Stimulated activated CD4-positive, alpha-beta T cell treated with anti-CD3 and anti-CD28 coated beads, Interleukin-2, amount 100 ng/mL, for 48 hours (primary cell): Measurements from ENCODE around the gene GIMAP4.
"Not testable (repeated sequence)": the region's sequence is repeated elsewhere in the genome, so short reads cannot be mapped to it uniquely, and the experiment has no call there.

Experiments used
- DNase-seq, 2 donors: peaks; one replicate each; pipeline ENCODE4 v3.0.0-alpha.2; 2020

Gene GIMAP4

DNA sequence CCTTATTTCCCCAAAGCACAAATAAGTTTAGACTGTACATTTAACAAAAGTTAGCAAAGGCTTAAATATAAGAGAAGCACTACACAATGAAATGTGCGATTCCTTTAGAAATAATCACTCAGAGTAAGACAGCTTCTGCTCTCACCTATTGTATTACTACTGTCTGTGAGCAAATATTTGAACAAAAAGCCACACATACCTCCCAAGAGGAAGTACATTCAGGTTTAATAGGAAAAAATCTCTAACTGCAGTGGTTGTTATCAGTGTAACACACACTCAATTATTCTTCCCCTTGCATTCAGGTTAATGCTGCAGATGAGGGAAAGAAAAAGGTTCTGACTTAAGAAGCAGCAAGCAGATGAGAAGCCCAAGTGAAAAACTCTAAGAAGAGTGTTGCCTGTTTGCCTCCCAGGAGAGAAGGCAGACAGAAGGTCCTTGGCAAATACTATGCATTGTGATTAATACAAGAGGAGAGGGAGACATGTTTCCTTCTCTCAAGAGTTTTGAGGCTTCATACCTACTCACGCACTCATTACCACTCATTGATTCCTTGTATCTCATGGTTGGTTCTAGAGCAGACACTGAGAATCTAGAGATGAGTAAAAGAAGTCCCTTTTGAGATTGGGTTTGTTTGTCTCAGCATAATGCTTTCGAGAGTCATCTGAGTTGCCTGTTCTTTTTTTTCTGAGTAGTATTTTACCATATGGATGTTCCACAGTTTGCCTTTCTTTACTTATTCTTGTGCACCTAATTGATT lies 13.6 kb downstream of the GIMAP4 start:
- DNase-seq: no peak

DNA sequence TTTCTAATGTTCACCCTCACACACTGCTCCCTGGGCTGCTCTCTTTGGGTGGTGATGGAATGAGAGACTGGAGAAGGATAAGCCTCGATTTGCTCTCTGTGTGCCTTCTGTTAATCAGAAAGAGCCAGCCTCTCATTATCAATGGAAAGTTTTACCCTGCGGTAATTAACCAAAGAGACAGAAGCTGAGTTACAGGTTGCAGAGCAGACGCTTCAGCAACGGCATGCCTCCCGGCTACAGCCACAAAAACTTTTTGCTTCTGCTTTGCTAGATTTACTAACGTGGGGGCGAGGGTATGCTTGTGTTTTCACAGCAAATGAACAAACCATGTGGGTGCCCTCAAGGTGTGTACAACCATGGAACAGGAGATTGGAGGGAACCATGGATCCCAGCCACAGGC lies 18.0 kb downstream of the GIMAP4 start:
- no peak for DNase-seq

DNA sequence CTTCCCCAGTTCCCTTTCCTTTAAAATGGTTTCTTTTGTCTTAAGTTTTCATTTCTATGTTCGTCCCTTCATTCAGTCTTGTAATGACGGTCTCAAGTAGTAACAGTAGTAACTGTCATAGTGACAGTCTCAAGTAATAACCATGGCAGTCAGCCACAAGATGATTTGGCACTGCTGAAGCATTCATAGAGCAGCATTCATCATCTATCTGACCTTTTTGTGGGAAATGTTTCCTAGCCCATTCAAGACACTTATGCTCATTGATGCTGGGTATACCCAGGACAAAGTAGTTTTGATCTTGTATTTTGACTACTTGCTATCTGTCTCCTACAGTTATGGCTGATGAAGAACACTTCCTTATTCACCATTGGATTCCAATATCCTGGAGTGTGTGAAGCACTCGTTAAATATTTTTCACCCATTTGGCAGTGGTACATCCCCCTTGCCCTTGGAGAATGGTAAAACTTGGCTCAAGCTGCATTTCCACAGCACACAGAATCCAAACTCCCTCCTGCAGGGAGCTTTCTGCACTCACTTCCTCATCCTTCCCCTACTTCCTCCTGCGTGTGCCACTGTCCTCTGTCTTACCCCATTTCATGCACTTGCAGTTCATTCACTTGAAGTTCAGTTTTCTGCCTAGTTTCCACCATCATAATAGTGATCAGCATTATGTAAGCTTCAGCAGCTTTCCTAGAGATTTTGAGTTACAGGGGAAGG lies 19.0 kb downstream of the GIMAP4 start:
- no peak for DNase-seq

DNA sequence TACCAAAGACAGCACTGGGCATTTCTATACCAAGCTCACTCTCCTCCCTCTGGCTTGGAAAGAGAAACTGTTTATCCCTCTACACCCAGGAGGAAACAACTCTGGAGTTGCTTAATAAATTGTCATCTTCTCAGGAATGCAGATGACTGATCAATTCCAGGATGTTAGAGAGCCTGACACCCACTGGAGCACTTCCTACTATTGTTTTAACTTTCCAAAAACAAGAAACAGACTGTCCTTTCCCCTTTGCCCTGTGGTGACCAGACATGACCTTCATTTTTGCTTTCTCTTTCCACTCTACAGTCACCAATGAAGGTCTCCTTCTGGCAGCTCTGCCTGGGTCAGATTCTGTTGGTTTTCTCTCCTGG lies 19.6 kb downstream of the GIMAP4 start:
- no peak for DNase-seq

DNA sequence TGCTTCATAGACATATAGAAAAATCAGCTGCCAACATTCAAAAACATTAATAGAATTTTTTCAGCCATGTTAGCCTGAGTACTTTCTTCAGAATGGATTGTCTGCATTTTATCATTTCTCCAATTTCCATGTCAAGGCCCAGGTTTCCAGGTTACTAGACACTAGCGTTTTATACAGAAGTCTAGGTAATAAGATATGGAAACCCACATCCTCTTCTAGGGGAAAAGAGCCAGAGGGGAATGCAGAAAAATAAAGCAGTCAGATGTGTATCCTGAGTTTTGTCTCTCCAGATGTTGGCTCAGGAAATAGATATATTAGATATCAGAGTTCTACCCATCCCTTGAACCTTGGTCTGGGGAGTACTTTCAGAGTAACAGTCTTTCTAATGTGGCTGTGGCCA lies 20.4 kb downstream of the GIMAP4 start:
- no peak for DNase-seq

DNA sequence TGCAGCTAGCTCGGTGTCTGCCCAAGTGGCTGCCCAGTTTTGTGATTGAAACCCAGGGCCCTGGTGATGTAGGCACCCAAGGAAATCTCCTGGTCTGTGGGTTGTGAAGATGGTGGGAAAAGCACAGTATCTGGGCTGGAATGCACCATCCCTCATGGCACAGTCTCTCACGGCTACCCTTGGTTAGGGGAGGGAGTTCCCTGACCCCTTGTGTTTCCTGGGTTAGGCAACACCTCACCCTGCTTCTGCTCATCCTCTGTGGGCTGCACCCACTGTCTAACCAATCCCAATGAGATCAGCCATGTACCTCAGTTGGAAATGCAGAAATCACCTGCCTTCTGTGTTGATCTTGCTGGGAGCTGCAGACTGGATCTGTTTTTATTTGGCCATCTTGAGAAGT lies 27.6 kb downstream of the GIMAP4 start:
- no peak for DNase-seq

DNA sequence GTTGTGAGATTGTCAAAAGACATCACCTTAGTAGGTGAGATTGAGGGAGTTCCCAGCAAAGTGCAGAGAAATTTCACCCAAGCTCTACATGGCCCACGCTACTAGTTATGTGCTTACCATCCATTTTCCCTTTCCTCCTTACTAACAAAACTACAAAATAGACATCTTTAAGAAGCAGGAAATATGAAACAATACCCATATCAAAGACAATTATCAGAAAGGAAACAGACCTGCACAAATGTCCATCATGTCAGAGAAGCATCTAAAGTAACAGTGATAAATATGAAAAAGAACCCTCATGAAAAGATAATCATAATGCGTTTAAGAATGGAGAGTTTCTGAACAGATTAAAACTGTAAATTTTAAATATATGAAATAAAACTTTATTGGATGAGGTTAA lies 28.2 kb downstream of the GIMAP4 start:
- DNase-seq: no peak

DNA sequence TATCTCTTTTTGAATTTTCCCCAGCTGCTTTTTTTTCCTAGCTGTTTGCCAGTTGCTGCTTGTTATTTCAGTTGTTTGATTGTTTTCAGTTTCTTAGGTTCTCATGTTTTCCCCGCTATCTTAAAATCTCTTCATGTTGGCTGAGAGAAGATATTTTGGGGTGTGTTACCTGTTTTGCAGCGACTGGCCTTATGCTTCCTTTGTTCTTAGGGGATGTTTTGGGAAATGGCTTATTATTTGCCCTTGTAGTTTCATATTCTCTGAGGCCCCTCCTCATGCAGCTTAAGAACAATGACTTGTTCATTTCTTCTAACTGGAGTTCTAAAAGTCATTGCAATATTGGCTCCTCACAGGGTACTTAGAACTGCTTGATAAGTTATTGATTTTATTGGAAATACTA lies 36.4 kb downstream of the GIMAP4 start:
- not testable (repeated sequence) for DNase-seq

DNA sequence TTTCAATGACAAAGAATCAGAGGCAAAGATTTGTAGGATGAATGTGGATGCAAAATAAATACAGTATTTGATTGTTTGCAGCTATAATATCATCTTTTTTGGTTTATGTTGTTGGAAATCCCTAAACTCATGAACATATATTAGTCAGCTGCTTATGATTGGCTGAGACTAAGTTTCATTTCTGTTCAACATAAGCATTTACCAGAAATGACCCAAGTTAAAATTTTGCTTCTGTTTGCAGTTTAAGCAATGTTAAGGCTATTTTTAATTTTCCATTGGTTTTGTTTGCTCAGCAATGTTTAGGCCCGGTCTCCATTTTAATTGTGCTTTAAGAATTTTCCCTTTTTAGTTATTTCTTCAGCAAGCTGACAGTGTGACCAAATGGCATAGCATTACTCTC lies 43.0 kb downstream of the GIMAP4 start:
- DNase-seq: no peak

DNA sequence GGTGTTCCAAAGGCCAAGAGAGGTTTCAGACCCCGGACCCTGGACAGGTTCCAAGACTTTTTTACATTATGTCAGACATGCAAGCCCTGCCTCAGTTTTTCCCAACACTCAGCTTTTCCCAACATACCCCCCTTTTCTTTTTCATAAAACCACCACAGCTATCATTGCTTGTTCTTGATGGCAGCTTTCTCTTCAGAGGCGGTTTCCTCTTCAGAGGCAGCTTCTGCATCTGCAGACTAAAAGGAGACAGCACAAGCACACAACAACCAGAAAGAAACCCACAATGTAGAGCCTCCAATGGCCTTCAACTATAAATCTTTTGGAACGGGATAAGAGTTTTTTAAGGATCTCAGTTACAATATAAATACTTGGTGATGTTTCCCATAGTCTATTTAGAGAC lies 45.7 kb downstream of the GIMAP4 start:
- no peak for DNase-seq

DNA sequence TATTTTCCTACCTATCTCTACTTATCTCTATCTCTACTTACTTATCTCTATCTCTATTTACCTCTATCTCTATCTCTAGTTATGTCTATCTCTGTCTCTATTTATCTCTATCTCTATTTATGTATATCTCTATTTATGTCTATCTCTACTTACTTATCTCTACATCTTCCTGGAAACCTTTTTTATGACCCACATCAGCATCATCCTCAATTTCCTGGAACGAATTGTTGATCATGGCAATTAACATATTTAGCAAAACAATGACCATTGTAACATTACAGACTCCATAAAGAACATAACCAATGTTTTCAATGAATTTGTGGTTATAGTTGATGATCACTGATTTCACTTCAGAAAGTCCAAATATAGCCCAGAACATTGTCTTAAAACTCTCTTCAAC lies 46.7 kb downstream of the GIMAP4 start:
- DNase-seq: no peak

DNA sequence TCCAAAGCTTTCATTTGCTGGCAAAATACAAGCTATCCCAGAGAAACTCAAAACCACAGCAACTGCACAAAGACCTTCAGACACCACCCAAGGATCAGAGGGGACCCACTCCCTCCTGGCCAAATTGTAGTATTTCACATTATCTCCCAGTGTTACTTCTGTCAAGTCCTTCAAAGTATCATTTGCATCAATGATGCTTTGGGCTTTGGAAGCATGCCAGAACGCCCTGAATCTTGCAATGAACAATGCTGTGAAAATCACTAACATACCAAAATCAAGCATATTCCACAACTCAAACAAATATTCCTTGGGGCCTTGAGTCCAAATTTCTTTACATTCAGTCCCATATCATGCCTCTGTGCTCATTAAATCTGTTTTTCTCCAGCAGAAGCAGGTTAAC lies 47.2 kb downstream of the GIMAP4 start:
- not testable (repeated sequence) for DNase-seq

DNA sequence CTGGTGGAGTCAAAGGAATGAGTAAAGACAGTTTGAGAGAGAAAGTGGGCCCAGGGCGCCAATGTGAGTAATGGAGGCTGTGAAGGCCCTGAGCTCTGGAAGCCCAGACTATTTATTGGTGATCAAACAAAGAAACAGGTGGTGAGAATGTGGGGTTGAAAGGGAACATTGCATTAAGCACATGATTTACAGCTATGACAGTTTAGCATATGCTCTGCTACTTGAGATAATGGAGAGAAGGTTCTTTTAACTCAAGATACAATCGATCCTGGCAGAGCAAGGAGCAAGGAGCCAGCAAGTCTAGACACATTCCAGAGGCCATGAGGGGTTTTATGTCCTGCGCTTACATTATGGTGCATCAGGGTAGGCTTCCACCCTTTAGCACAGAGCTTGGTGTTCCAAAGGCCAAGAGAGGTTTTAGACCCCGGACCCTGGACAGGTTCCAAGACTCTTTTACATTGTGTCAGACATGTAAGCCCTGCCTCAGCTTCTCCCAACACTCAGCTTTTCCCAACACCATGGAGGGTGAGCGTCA lies 48.1 kb downstream of the GIMAP4 start:
- DNase-seq: not testable (repeated sequence)

DNA sequence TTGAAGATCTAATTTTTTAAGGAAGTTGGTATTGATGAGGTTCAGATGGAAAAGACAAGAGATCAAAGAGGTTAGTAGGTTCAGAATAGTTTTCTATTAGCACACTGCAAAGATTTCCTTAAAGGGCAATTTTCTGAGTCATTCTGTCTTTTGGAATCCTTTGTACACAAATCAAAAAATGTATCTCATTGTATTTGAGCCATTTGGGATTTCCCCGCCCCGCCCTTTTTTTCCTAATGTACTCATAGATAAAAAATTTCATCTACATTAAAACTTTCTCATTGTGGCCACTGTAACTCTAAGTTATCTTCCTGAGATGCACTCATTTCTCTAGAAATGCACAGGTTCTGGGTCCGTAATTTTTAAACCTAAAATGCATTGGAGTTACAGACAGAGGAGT lies 52.9 kb downstream of the GIMAP4 start:
- no peak for DNase-seq

DNA sequence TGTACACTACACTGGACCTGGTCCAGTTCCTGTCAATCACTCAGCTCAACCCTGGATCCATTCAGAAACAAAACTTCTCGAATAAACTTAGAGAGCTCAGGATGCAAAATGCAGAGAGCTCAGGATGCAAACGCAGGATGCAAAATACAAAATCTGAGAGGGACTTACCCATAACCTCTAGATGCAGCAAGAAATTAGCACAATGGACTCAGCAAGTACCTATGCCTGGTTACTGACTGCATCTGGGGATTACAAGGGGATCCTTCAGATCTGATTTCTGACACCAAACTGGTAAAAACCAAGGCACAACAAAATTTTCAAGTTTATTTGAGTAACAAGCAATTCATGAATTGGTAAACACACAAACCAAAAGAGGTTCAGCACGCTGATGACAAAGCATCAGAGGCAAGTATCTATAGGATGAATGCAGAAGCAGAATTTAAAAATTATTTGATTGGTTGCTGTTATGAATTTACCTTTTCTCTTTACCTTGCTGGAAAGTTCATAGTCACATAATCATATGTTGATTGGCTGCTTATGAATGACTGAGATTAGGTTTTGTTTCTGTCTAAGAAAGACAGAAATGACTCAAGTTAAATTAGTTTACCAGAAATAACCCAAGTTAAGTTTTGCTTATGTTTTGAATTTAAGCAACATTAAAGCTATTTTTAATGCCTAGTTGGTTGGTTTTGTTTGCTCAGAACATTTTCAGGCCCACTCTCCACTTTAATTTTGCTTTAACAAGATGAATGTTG lies 53.6 kb downstream of the GIMAP4 start:
- no peak for DNase-seq

DNA sequence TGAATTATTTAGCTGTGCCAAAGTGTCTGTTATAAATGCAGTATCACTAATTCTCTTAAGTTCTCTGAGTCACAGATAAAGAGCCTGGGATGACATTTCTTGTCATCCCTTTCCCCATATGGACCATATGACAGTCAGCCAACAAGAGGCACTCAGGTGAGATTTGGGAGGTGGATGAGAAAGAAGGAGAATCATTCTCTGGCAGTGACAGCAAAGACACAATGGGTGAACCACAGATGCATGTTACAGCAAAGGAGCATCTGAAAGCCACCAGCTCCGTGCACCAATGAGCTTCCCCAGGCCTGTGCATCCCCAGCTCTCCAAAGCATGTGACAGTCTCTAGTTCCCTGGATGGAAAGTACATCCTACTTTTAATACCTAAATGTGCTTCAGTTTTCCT lies 54.2 kb downstream of the GIMAP4 start:
- DNase-seq: no peak
